ENCODE measurements around the gene VMAC. TPM values are rescaled to one million over a fixed set of nuclear protein-coding genes. Genes with fewer than 3 reads are reported as not detected.

The VMAC gene
- total and polyA plus RNA-seq, 2 of the 8 experiments (the other 6 are each of a cell fraction or from before 2014, with no cell fraction given), result 1.3 to 2.2 TPM

DNA sequence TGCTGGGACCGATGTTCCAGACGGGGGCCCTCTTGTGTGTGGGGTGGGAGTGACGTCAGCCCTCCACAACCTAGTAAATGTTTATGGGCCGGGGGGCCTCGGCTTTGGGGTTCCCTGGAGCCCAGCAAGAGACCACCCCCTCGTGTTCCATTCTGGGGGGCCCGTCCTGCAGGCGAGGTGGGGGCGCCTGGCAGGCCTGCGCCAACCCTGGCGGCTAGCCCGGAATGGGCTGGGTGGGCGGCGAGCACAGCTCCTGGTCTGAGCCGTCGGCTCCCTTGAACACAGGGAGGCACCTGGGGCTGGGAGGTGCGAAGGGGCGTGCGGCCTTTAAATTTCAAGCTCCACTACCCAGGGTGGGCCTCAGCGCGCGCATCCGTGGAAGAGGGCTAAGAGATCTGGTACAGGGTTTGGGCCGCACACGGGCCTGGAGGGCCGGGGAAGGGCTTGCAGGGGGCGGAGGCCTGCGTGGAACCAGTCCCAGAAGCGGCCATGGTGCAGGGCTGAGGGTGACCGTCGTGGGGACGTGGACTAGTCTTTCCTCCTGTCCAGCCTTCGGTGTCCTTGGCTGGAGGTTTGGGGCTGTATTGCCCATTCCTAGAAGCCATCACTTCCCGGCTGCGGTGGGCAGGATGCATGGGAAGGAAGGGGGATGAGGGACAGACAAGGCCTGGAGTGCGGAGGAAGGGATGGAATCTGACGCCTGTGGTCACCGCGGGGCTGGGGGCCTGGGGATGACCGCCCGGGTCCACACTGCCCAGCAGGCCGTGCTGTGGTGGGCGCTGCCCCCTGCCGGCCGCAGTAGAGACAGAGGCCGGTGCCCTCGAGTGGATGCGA, 12.5 kb upstream of the VMAC start:
- Histone ChIP-seq H3K27me3 (replicated peaks in 1 of 4; ENCODE audit: control insufficient read depth in 3 of 4, extremely low read depth in 1 of 4, insufficient read depth in 3 of 4, low read length in 3 of 4) (peaks cover 0 to 1% (median 0%) of the 10 kb centered on the region in 4 experiments; a peak in 3 of 7 replicates), H3K27ac (ENCODE audit: low read depth, low read length) (no peak overlapping the region), H3K4me1 (replicated peaks in 1 of 4; ENCODE audit: control insufficient read depth in 3 of 4, insufficient read depth in 4 of 4, low read length in 3 of 4) (peaks cover 0 to 11% (median 4%) of the 10 kb centered on the region in 4 experiments; a peak in 5 of 7 replicates), H3K79me1 (ENCODE audit: low read depth, low read length) (0 out of 2 replicates have a peak, but pooled peaks cover 2% of the 10 kb centered on the region), H3K9ac (replicated peaks in 1 of 4; ENCODE audit: extremely low read depth in 1 of 4, low read depth in 3 of 4, low read length in 3 of 4) (no peak overlapping the region), H3K14ac (ENCODE audit: insufficient read length) (no peak overlapping the region), H4K8ac (ENCODE audit: extremely low read depth, insufficient read depth, low read length) (peak overlapping the region; percentile 78), H4K91ac (replicated peaks; ENCODE audit: insufficient read length, low read length) (no peak overlapping the region), H3K56ac (replicated peaks; ENCODE audit: insufficient read length, low read depth, low read length) (no peak overlapping the region), H2AK5ac (ENCODE audit: low read depth, low read length) (no peak overlapping the region), H2BK20ac (ENCODE audit: low read length) (no peak overlapping the region), H2BK12ac (ENCODE audit: low read depth, low read length) (no peak overlapping the region), H4K20me1 (replicated peaks in 1 of 2; ENCODE audit: control insufficient read depth in 1 of 2, insufficient read depth in 2 of 2, low read length in 2 of 2) (peaks cover 2 to 11% of the 10 kb centered on the region in 2 experiments), H3K23me2 (ENCODE audit: low read depth, low read length) (no peaks in the 10 kb centered on the region), H3K4me3 (ENCODE audit: extremely low read depth in 1 of 4, insufficient read depth in 2 of 4, low read depth in 3 of 4, low read length in 4 of 4) (no peak overlapping the region), H3K36me3 (ENCODE audit: control insufficient read depth in 2 of 4, insufficient read depth in 4 of 4, low read length in 3 of 4) (peaks cover 0 to 16% (median 8%) of the 10 kb centered on the region in 4 experiments; a peak in 5 of 8 replicates), H3K79me2 (ENCODE audit: control insufficient read depth in 1 of 2, insufficient read depth in 2 of 2, low read length in 2 of 2) (no peaks in the 10 kb centered on the region), H4K5ac (ENCODE audit: insufficient read length, low read depth, low read length) (no peak overlapping the region), H3K9me3 (ENCODE audit: insufficient read depth in 2 of 2, low read depth in 1 of 2, low read length in 1 of 2) (no peaks in the 10 kb centered on the region), H2BK15ac (ENCODE audit: low read length) (no peak overlapping the region), H3K23ac (ENCODE audit: insufficient read length) (no peak overlapping the region), H2BK5ac (ENCODE audit: low read depth, low read length) (no peak overlapping the region), H2BK120ac (replicated peaks; ENCODE audit: low read depth, low read length) (no peak overlapping the region), H3K4ac (replicated peaks; ENCODE audit: insufficient read length, low read depth, low read length) (no peak overlapping the region), H3K18ac (ENCODE audit: extremely low read depth, low read length) (no peak overlapping the region), H2AFZ (ENCODE audit: low read length) (no peak overlapping the region), H3K4me2 (ENCODE audit: insufficient read depth in 1 of 2, low read depth in 2 of 2, low read length in 2 of 2) (peak overlapping the region in 1 of 2 experiments; percentile 44; a peak in 2 of 4 replicates)
- WGBS, 2 experiments (ENCODE audit: extremely low coverage in 1 of 2, insufficient coverage in 1 of 2, insufficient read length in 1 of 2, insufficient replicate concordance in 2 of 2, low coverage in 1 of 2, low lambda C conversion rate in 2 of 2, missing lambda C conversion rate in 1 of 2), result 53% methylated on average over 44 of the region's 48 CpGs; no CpG with 5 or more reads in 1 of the 2 experiments
- FAIRE-seq, result no peak
- POLR2A ChIA-PET (ENCODE audit: partially characterized antibody), result interaction anchor here (1.0 to 5.3 kb wide), 9 partner anchors 9 to 201 kb away, joined by 3 to 49 read pairs (median 6); partner anchors contain the start of genes NDUFA11, NRTN and VMAC
- DNase-seq (ENCODE audit: low read depth in 1 of 2, low spot score in 2 of 2), result peak in 1 of 2 experiments; percentile 70
- CTCF ChIA-PET (ENCODE audit: partially characterized antibody), result interaction anchor here (0.5 to 3.5 kb wide), 15 partner anchors 9 to 593 kb away, joined by 3 to 31 read pairs (median 6); partner anchors contain the start of genes FUT6, NDUFA11 and NRTN
- no peak for TF ChIP-seq NRF1 (IDR thresholded peaks at IDR 0.05; ENCODE audit: low read depth, low read length)
- no peak for TF ChIP-seq TBP (IDR thresholded peaks at IDR 0.05; ENCODE audit: low read depth, low read length)
- no peak for TF ChIP-seq EGR1 (IDR thresholded peaks at IDR 0.05; ENCODE audit: borderline replicate concordance, low read depth, low read length)
- TF ChIP-seq POLR2AphosphoS5 (IDR thresholded peaks at IDR 0.05; ENCODE audit: low read depth, low read length), result peak; percentile 40; the same call in 1 of the 2 replicates
- TF ChIP-seq RAD21 (IDR thresholded peaks at IDR 0.05 in 1 of 2, conservative IDR thresholded peaks at IDR 0.05 in 1 of 2; ENCODE audit: low read depth in 2 of 2, low read length in 2 of 2), result peak; percentile 78 to 79
- TF ChIP-seq POU5F1 (IDR thresholded peaks at IDR 0.05; ENCODE audit: low read depth, low read length), result no peak
- TF ChIP-seq CREB1 (IDR thresholded peaks at IDR 0.05), result no peak
- TF ChIP-seq KDM4A (IDR thresholded peaks at IDR 0.05; ENCODE audit: low read depth, low read length, severe bottlenecking), result no peak
- TF ChIP-seq GABPA (IDR thresholded peaks at IDR 0.05; ENCODE audit: borderline replicate concordance, insufficient read depth, low read length), result no peak
- TF ChIP-seq POLR2A (IDR thresholded peaks at IDR 0.05; ENCODE audit: control extremely low read depth in 1 of 2, low read depth in 2 of 2, low read length in 2 of 2), result peak in 1 of 2 experiments; percentile 56; a peak in 1 of 3 replicates
